Mesenteric fat pad (tissue), 1 donor: ENCODE results near the gene ZNF407. TPM values are rescaled to one million over a fixed set of nuclear protein-coding genes. Genes with fewer than 3 reads are reported as not detected.

Experiments used
- DNase-seq: peaks from one replicate; pipeline ENCODE4 v3.0.0-alpha.2; 2020; ENCODE audit warnings: low spot score
- total RNA-seq: library from RNA; stranded (reverse); fragmentation: NEBNext Ultra II Directional; extraction: Animal tissue kit (Norgen Biotek cat#: 25700); gene quantifications from one replicate; pipeline ENCODE4 v1.2.1, GENCODE V29; 2021
- donor health status: DM: yes; HTN: yes; CAD: no.

The ZNF407 gene
- total RNA-seq, 1 donor from 2014 or later: 14.4 TPM

- DNase-seq: no peak
These were observed 319.2 kb downstream of the ZNF407 start for GRCh38 chr18:74916773-74917393.

DNA sequence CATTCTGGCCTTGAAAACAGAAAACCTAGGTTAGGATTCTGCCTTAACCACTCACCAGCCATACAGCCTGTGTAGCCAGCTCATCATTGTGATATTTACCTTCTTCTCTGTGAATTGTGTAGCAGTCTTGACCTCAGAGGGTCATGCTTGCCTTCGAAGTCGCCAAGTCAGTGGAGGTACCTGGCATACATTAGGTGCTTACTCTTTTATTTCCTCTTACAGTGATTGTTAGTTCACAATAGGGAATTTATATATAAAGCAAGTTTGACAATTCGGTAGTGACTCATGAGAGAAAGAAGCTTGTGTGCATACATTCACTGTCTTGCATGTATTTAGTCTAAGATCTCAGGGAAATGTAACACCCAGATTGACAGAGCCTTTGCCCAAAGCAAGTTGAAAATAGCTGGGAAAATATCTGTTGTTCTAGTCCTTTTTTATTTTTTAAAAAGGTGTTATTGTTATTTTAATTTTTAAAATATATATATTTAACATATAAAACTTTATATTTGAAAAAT lies 320.7 kb downstream of the ZNF407 start:
- no peak for DNase-seq

GRCh38 chr18:74921057-74921820 lies 323.6 kb downstream of the ZNF407 start:
- DNase-seq: no peak

DNA sequence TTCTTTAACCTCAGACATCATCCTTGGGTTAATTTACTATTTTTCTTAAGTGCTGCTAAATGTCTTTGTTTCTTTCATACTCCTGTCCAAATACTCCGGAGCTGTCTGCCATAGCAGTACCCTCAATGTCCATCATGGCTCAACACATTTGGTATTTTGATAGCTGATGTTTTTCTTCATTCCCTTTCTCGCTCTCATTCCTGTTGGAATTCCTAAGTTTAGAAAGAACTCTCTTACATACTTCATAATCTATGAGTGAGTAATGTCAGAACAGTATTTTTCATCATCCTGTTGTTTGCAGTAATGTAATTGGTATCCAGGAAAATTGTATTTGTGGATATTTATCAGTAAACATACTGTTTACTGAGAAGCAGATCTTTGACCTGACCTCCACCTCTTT lies 328.4 kb downstream of the ZNF407 start:
- no peak for DNase-seq

DNA sequence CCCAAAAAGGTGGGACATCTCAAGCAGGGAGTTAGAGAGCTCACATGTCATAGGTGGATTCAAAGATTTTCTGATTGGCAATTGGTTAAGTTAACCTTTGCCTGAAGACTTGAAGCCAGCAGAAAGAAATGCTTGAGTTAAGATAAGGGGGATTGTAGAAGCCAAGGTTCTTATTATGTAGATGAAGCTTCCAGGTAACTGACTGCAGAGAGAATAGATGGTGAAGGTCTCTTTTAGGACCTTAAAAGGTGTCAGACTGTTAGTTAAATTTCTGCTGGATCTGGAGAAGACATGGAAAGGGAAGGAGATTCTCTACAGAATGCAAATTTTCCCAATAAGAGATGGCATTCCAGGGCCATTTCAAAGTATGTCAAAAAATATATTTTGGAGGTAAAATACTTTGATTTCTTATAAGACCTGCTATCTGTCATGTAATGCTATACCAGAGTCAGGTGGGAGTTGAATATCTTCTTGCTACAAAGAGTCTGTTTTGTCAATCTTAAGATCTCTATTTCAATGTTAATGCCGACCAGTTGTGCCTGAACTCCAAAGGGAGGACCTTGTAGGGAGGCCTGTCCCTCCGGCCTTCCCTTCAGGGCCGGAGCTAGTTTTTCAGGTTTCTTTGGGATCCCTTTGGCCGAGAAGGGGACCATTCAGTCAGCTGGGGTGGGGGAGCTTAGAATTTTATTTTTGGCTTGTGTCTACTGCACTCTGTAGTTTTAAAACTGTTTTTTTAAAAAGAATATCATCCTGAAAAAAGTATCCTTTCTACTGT lies 330.7 kb downstream of the ZNF407 start:
- DNase-seq: no peak

DNA sequence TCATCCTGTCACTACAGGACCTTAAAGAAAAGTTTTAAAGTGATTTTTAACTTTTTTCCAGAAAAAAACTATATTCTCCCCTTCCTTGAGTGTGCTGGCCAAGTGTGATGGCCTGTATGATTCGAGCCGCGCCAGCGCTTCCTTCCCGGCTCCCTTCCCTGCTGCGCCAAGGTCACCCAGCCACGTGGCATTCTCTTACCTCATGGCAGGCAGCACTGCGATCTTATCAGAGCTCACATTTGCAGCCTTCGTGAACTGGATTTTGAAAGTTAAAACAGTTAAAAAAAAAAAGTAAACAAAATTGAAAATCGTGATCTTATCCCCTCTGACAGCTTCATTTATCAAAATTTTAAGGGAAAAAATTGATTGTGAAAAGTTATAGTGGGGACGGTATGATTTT lies 331.4 kb downstream of the ZNF407 start:
- DNase-seq: no peak

DNA sequence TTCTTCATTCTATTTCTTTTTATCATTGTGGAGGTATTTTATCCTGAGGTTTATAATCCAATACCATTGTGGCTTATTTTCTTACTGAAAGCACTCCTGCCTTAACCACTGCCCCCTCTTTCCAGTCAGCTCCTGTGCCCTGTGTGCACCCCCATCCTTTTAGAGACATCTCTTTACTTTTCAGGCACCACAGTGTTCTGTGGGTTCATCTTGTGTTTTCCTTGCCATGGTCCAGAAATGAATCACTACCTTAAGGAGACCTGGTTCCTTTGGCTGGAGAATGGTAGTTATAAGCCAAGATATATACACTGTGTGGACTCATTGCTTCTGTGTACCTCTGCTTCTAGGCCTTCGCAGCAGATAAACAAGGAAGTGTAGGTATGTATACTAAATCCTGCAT lies 332.9 kb downstream of the ZNF407 start:
- DNase-seq: no peak

GRCh38 chr18:74933930-74934329 lies 336.3 kb downstream of the ZNF407 start:
- DNase-seq: no peak

DNA sequence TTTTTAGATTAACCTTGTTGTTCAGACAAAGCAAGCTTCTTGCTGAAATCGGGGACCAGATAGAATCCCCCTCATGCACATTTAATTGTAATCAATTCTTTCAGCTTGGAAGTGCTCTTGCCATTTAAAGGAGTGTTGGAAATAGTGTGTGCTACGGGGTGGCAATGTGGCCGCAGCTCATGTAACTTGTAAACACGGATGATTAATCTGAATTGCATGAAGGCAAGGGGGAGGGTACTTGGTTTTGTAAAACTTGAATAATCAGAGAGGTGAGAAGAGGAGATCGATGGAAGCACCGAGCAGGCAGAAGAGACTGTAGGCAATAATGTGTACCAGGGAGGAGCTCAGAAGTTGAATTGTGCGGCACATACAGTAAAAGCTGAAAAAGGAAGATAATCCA lies 337.8 kb downstream of the ZNF407 start:
- no peak for DNase-seq

- DNase-seq: no peak
These were observed 338.7 kb downstream of the ZNF407 start for GRCh38 chr18:74936343-74936742.

GRCh38 chr18:74937291-74937690 lies 339.6 kb downstream of the ZNF407 start:
- DNase-seq: no peak

- DNase-seq: no peak
These were observed 343.2 kb downstream of the ZNF407 start for GRCh38 chr18:74940856-74941255.

DNA sequence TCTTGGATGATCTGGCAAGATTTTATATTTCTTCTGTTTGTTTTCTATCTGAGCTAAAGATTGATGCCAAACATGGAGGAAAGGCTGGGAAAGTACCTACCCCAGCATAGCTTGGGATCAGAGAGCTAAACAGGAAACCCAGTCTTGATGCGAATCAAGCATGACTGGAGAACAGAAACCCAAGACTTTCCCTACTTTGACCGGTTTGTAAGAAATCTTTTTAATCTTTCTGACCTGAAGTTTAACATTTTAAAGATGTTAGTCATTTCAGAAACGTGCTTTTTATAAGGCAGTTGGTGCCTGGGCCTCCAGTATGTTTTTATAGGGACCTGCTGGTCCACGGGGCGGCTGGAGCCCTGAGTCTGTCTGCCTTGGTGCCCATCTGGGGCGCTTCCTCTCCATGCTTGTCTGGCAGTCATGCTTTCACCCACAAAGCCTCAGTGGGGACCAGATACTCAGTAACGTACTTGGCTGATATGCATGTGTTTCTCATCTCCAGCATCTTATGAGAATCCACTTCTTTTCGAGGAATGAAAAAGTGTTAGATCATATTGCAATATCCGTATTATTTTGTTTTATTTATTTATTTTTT lies 344.7 kb downstream of the ZNF407 start:
- DNase-seq: no peak

DNA sequence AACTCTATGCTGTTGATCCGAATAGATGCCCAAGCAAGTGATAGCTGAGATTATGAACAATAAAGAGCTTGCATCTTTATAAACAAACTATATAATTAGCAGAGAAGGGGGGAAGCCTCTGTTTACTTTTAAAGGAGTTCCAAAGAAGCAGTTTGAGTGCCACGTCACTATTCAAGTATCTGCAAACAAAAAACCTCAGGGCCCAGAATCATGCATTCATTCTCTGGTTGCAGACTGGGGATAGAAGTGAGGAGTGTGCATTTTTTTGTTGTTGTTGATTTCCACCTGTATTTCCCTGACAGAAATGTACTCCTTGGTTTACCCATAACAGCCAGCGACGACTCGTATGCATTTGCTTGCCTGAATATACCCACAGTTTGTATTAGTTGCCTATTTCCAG lies 347.0 kb downstream of the ZNF407 start:
- no peak for DNase-seq

- DNase-seq: no peak
These were observed 348.3 kb downstream of the ZNF407 start for GRCh38 chr18:74945774-74946545.

DNA sequence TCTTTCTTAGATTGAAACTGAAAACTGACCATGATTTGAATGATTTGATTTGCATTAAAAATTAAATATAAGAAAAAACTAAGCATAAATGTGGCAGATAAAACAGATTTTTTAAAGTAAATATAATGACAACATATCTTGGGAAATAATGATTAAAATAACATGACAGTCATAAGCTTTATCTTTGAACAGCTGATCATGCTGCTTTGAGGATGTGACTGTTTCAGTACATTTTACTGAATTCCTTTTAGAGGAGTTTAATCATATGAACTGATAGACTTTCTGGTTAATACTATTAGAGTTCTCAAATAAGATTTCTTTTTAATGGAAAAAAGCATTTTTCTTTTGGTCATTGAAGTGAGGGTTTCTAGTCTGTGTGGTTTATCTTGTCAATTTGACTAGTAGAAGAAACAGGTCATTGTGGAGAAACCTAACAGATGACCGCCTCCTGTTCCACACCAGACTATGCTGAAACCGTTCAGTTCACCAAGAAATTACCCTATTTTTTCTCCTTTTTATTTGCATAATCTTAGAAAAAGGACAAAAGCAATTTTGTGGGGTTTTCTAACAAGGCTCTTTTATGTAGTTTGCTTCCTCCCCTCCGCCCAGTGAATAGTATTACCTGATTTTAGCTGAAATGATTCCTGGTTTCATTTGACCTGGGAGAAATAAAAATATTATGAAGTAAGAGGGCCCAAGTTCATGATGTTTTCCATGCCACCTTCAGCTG lies 349.1 kb downstream of the ZNF407 start:
- no peak for DNase-seq

DNA sequence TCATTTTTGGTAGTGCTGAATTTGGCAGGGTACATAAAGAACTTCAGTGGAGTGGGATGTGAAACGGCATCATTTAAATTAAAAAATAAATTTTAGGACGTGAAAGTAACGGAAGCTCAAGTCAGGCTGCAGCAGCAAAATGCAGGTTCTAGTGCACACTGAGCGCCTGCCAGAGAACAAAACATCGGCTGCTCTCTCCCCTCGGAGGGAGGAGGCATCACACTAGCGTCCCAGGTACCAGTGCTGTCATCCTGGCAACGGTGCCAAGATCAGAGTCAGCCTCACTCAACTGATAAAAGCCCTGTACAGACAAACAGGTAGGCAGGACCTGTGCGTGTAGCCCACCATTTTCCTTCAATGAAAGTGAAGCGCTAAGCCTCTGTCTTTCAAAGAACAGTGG lies 349.7 kb downstream of the ZNF407 start:
- DNase-seq: no peak

DNA sequence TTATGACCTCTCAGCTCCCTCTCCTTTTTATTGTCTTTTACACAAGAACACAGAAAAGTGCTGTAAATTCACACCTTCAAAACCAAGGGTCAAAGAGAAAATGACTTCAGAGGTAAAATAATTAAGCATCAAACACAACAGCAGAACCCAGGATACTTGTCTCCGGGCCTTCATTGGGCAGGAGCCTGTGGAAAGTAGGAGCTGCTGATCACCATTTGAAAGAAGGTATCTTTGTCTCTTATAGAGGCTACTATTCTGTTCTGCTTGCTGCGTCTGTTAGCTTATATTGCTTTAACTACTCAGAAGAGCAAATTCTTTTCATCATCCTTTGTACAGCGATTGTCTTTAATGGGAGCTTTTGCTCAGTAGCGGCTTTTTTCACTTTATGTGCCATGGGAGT lies 350.2 kb downstream of the ZNF407 start:
- DNase-seq: no peak

DNA sequence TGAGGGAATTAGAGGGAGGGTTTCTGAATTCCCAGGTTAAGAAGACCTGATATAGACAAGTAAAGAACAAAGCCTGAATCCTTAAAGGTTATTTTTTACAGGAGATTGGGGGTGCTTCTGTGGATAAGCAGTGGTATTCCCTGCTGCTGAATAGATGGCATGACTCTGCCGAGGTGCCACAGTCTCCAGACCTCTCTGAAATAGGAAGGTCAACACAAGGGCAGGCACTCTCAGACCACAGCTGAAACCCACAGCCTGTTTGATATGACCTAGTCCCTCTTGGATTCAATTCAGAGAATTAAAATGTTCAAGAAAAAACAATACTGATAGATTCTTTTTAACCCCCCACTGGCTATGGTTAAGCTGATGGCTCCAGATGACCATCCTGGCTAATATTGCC lies 351.9 kb downstream of the ZNF407 start:
- no peak for DNase-seq

GRCh38 chr18:74950479-74950878 lies 352.8 kb downstream of the ZNF407 start:
- no peak for DNase-seq
